Large intestine (tissue), 12 donors: ENCODE data around the gene MOB3B. TPM values are rescaled to one million over a fixed set of nuclear protein-coding genes. Genes with fewer than 3 reads are reported as not detected.
A peak's percentile ranks its signal among the peaks of the same experiment; 100 is the strongest.

Experiments used
- DNase-seq, 2 donors: peaks; one replicate each; pipeline versions ENCODE4 v3.0.0 to v3.0.0-alpha.2; 2013
- H3K27ac ChIP-seq: one replicate; pipeline ENCODE4 v1.5.1; 2013; ENCODE audit warnings: low read length
- H3K27me3 ChIP-seq: 2 replicates; pipeline ENCODE4 v1.6.1; 2013; ENCODE audit warnings: low read length; ENCODE audit not compliant: control insufficient read depth, insufficient read depth
- H3K36me3 ChIP-seq: 2 replicates; pipeline ENCODE4 v1.6.1; 2013; ENCODE audit warnings: low read length; ENCODE audit not compliant: control insufficient read depth, insufficient read depth
- H3K4me1 ChIP-seq: one replicate; pipeline ENCODE4 v1.6.1; 2013; ENCODE audit warnings: low read length; ENCODE audit not compliant: control insufficient read depth, insufficient read depth
- H3K4me3 ChIP-seq: one replicate; pipeline ENCODE4 v1.5.1; 2013; ENCODE audit warnings: low read length
- H3K9me3 ChIP-seq: one replicate; pipeline ENCODE4 v1.6.1; 2013; ENCODE audit warnings: mild to moderate bottlenecking, low read depth, low read length, moderate library complexity; ENCODE audit not compliant: control insufficient read depth
- WGBS: methylation state at CpG from one replicate; pipeline ENCODE4 v1.1.5; 2013; ENCODE audit warnings: low lambda C conversion rate; ENCODE audit not compliant: insufficient coverage; 5-methylcytosine and 5-hydroxymethylcytosine counted together
- long read RNA-seq, 11 donors: transcript quantifications; one replicate each; lab custom pipeline, GENCODE V29; 2026
- polyA plus RNA-seq: library from polyadenylated mRNA; unstranded; fragments of 120-200 nt; gene quantifications from one replicate; pipeline ENCODE4 v1.2.1, GENCODE V29; 2013

MOB3B gene
- 34.7 TPM for polyA plus RNA-seq
- long read RNA-seq, donor 1, full-length matches to known transcripts, result 2 of 2 reads
- long read RNA-seq, donor 1, partial matches to known transcripts, result 0 of 2 reads
- long read RNA-seq, donor 1, other reads (novel, unspliced or antisense), result 0 of 2 reads
- long read RNA-seq, donor 2, full-length matches to known transcripts, result 18 of 55 reads
- long read RNA-seq, donor 2, partial matches to known transcripts, result 37 of 55 reads
- long read RNA-seq, donor 2, other reads (novel, unspliced or antisense), result 0 of 55 reads
- long read RNA-seq, donor 3, result 0 reads
- long read RNA-seq, donor 4, full-length matches to known transcripts, result 1 of 1 reads
- long read RNA-seq, donor 4, partial matches to known transcripts, result 0 of 1 reads
- long read RNA-seq, donor 4, other reads (novel, unspliced or antisense), result 0 of 1 reads
- long read RNA-seq, donor 5, full-length matches to known transcripts, result 2 of 2 reads
- long read RNA-seq, donor 5, partial matches to known transcripts, result 0 of 2 reads
- long read RNA-seq, donor 5, other reads (novel, unspliced or antisense), result 0 of 2 reads
- long read RNA-seq, donor 6, full-length matches to known transcripts, result 12 of 12 reads
- long read RNA-seq, donor 6, partial matches to known transcripts, result 0 of 12 reads
- long read RNA-seq, donor 6, other reads (novel, unspliced or antisense), result 0 of 12 reads
- long read RNA-seq, donor 7, full-length matches to known transcripts, result 3 of 3 reads
- long read RNA-seq, donor 7, partial matches to known transcripts, result 0 of 3 reads
- long read RNA-seq, donor 7, other reads (novel, unspliced or antisense), result 0 of 3 reads
- long read RNA-seq, donor 8, full-length matches to known transcripts, result 6 of 12 reads
- long read RNA-seq, donor 8, partial matches to known transcripts, result 6 of 12 reads
- long read RNA-seq, donor 8, other reads (novel, unspliced or antisense), result 0 of 12 reads
- long read RNA-seq, donor 9, full-length matches to known transcripts, result 12 of 12 reads
- long read RNA-seq, donor 9, partial matches to known transcripts, result 0 of 12 reads
- long read RNA-seq, donor 9, other reads (novel, unspliced or antisense), result 0 of 12 reads
- long read RNA-seq, donor 10, full-length matches to known transcripts, result 25 of 25 reads
- long read RNA-seq, donor 10, partial matches to known transcripts, result 0 of 25 reads
- long read RNA-seq, donor 10, other reads (novel, unspliced or antisense), result 0 of 25 reads
- long read RNA-seq, donor 11, full-length matches to known transcripts, result 9 of 9 reads
- long read RNA-seq, donor 11, partial matches to known transcripts, result 0 of 9 reads
- long read RNA-seq, donor 11, other reads (novel, unspliced or antisense), result 0 of 9 reads

DNA sequence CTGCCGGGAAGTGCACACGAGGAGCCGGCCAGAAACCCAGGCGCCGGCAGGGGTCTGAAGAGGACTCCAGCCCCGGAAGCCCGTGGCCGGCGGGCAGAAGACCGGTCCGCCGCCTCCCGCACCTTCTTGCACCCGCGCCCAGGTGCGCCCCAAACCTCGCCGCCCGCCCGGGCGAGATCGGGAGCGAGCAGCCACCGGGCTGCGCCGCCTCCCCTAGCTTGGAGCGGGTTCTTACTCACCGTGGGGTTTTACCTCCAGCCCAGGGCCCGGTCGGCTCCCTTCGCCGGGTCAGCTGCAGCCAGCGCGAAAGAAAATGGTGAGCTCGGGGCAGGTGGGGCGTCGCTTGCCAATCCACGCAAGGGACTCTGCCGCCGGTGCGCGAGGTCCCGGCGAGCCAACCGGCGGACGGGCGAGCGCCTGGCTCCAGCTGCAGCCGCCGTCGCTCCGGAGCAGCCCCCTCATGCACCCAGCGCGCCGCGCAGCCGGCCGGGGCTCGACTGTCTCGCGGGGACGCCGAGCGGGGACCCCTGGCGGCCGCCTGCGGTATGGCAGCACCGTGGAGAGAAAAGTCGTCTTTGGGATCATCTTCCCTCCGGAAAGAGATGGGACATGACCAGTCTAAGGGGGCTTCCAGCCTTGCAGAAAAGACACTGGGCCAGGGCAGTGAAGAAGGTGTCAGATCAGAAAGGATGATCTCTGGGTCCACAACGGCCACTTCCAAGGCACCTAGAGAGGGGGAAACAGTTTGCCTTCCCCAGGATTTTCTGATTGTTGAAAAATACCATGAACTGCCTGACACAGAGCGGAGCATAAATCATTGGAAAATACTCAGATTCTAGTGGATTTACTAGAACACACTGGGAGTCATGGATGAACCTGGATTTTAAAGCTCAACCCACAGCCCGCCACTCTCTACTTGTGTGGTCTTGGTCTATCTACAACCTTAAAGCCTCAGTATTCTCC is at the start of gene MOB3B:
Gene MOB3B (minus strand): TSS at position 499 of the 963 bp plus-strand sequence. CDS start 74,264 bp downstream, outside the sequence.
- Histone ChIP-seq H3K27me3 (no peaks in the 10 kb centered on the region), H3K9me3 (no peaks in the 10 kb centered on the region), H3K4me3 (peak within 1 kb of the TSS; percentile 63), H3K27ac (peak within 1 kb of the TSS; percentile 98), H3K4me1 (peaks cover 8% of the 10 kb centered on the region), H3K36me3 (peaks cover 6% of the 10 kb centered on the region)
- no CpG with 5 or more reads among the region's 74 CpGs for WGBS
- peak; percentile 79 to 83 for DNase-seq

- peak; percentile 99 to 100 for DNase-seq
- 0% methylated on average over 2 of the region's 35 CpGs for WGBS
- Histone ChIP-seq H3K9me3 (no peaks in the 10 kb centered on the region), H3K36me3 (no peaks in the 10 kb centered on the region), H3K4me3 (peak overlapping the region; percentile 89), H3K27ac (peak overlapping the region; percentile 97), H3K4me1 (peaks cover 13% of the 10 kb centered on the region), H3K27me3 (no peaks in the 10 kb centered on the region)
Observed at GRCh38 chr9:27573634-27574590, 44.3 kb upstream of the MOB3B start.

- Histone ChIP-seq H3K4me3 (peak within 1 kb of the TSS; percentile 89), H3K9me3 (no peaks in the 10 kb centered on the region), H3K27me3 (no peaks in the 10 kb centered on the region), H3K27ac (peak within 1 kb of the TSS; percentile 97), H3K36me3 (no peaks in the 10 kb centered on the region), H3K4me1 (peaks cover 13% of the 10 kb centered on the region)
- WGBS, result no CpG with 5 or more reads among the region's 72 CpGs
- no peak for DNase-seq
Observed at GRCh38 chr9:27572918-27573633, 43.5 kb upstream of the MOB3B start, which contains the start of gene C9orf72. TSS of gene C9orf72 (minus strand) at chr9:27573481. CDS start at chr9:27567120, 6,361 bp downstream.

DNA sequence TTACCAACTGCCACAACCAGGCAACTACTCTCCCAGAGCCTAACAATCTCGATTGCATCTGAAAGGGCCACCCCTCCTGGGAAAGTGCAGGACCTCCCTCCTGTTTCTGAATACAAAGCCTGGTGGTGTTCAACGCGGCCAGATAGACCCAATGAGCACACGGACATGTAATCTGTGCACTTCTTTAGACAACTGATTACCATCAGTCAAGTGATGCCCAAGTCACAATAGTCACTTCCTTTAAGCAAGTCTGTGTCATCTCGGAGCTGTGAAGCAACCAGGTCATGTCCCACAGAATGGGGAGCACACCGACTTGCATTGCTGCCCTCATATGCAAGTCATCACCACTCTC is 42.9 kb upstream of the MOB3B start:
- Histone ChIP-seq H3K27ac (peak overlapping the region; percentile 97), H3K4me1 (peaks cover 13% of the 10 kb centered on the region), H3K27me3 (no peaks in the 10 kb centered on the region), H3K36me3 (no peaks in the 10 kb centered on the region), H3K4me3 (peak overlapping the region; percentile 89), H3K9me3 (no peaks in the 10 kb centered on the region)
- peak; percentile 54 to 81 for DNase-seq
- WGBS, result no CpG with 5 or more reads among the region's 6 CpGs

DNA sequence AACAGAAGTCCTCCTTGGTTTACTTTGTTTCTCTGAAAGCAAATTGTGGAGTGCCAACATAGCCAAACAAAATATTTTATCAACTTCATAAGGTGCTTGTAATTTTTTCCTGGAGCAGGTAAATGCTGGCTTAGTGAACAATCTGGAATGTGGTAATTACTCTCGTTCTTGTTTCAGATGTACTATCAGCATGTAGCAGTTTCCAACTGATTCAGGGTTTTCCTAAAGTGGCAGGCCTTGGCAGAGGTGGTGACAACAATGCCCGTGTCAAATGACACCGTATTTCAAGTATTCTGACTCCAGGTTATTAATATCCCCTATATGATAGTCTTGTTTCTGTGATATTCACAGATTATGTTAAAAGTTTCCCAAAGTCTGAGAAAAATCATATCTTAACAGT is 42.4 kb upstream of the MOB3B start:
- H3K27me3 ChIP-seq, result no peaks in the 10 kb centered on the region
- H3K4me3 ChIP-seq, result peak overlapping the region; percentile 89
- H3K36me3 ChIP-seq, result no peaks in the 10 kb centered on the region
- no peak for DNase-seq
- peaks cover 13% of the 10 kb centered on the region for H3K4me1 ChIP-seq
- peak overlapping the region; percentile 97 for H3K27ac ChIP-seq
- no CpG with 5 or more reads among the region's 3 CpGs for WGBS
- H3K9me3 ChIP-seq, result no peaks in the 10 kb centered on the region

DNA sequence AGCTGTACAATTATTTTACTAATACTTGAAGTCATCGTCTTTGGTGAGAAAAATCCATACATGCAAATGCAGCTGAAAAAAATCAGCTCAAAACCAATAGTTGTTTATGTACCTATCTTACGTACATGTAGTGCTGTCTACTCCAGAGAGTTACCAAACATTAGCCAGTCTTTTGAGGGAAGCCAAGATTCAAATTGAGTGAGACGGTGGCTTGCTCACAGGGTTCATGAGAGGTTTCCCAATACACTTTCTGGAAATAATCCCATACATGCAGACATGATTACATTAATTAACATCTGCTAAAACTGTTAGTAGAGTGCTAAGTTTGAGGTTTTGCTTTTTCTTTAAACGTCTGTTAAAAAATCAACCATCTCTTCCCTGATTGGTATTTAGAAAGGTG is 41.4 kb upstream of the MOB3B start:
- Histone ChIP-seq H3K27me3 (no peaks in the 10 kb centered on the region), H3K27ac (no peak overlapping the region), H3K36me3 (peaks cover 4% of the 10 kb centered on the region), H3K4me1 (peaks cover 17% of the 10 kb centered on the region), H3K9me3 (no peaks in the 10 kb centered on the region), H3K4me3 (no peak overlapping the region)
- no peak for DNase-seq
- 86% methylated on average over 1 of the region's 4 CpGs for WGBS

DNA sequence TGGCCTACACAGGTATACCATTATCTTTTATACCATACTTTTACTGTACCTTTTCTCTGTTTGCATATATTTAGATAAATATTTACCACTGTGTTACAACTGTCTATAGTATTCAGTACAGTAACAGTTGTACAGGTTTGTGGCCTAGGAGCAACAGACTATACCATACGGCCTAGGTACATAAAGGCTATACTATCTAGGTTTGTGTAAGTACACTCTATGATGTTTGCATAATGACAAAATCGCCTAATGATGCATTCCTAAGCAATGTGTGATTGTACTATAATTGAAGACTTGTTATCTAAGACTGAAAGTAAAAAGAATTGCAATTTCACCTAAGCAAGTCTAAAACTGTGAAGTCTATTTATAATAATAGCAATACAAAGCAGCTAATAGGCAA is 39.8 kb upstream of the MOB3B start:
- peaks cover 7% of the 10 kb centered on the region for H3K36me3 ChIP-seq
- peaks cover 17% of the 10 kb centered on the region for H3K4me1 ChIP-seq
- H3K4me3 ChIP-seq, result no peak overlapping the region
- DNase-seq, result peak in 1 of 2 donors; percentile 65
- no CpG with 5 or more reads among the region's 2 CpGs for WGBS
- H3K27me3 ChIP-seq, result no peaks in the 10 kb centered on the region
- no peaks in the 10 kb centered on the region for H3K9me3 ChIP-seq
- H3K27ac ChIP-seq, result peak overlapping the region; percentile 25

GRCh38 chr9:27566118-27566517 is 36.5 kb upstream of the MOB3B start:
- H3K27me3 ChIP-seq, result no peaks in the 10 kb centered on the region
- H3K36me3 ChIP-seq, result peaks cover 12% of the 10 kb centered on the region
- peaks cover 4% of the 10 kb centered on the region for H3K4me1 ChIP-seq
- peak in 1 of 2 donors; percentile 56 for DNase-seq
- no peaks in the 10 kb centered on the region for H3K9me3 ChIP-seq
- H3K27ac ChIP-seq, result no peak overlapping the region
- WGBS, result no CpG with 5 or more reads among the region's 1 CpG
- H3K4me3 ChIP-seq, result no peak overlapping the region
